Amniotic stem cell (primary cell): ENCODE data around the gene CADM4.
"Not testable (repeated sequence)": the region's sequence is repeated elsewhere in the genome, so short reads cannot be mapped to it uniquely, and the experiment has no call there.

Experiments used
- DNase-seq: peaks from one replicate; lab custom pipeline; 2025; lab: John Stamatoyannopoulos, UW

CADM4 gene, protein sequence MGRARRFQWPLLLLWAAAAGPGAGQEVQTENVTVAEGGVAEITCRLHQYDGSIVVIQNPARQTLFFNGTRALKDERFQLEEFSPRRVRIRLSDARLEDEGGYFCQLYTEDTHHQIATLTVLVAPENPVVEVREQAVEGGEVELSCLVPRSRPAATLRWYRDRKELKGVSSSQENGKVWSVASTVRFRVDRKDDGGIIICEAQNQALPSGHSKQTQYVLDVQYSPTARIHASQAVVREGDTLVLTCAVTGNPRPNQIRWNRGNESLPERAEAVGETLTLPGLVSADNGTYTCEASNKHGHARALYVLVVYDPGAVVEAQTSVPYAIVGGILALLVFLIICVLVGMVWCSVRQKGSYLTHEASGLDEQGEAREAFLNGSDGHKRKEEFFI

DNA sequence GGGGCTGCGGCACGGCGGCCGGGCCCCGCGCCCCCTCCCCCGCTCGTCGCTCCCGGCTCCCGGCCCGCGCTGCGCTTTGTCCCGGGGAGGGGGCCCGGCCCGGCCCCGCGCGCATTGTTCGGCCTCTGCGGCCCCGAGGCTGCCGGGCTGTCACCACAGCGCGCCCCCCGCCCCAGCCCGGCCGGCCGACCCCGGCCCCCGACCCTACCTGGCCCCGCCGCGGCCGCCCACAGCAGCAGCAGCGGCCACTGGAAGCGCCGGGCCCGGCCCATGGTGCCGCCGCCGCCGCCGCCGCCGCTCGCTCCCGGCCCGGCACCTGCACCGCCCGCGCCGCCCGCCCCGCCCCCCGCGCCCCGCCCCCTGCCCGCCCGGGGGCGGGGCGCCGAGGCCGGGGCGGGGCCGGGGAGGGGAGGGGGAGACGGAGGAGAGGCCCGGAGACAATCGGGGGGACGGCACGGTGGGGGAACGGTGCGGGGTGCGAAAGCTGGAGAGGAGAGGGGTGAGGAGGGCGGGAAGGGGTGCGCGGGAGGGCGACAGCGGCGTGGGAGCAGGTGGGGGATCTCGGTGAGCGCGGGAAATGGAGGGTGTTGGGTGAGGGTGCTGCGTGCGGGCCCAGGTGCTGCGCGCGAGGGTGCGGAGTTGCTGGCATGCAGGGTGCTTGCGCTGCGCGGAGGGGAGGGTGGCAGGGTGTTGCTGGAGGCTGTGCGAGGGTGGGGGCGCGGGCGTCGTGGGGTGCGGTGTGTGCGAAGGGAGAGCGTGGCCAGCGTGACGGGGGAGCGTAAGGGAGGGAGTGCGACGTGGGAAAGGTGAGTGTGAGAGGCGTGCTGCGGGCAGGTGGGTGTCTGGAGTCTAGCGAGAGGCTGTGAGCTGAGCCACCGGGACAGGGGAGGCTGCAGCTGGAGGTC is at the start of gene CADM4:
TSS of gene CADM4 (minus strand) at position 332 of the 905 bp plus-strand sequence. CDS start at position 272, 60 bp downstream.
- no peak for DNase-seq

DNA sequence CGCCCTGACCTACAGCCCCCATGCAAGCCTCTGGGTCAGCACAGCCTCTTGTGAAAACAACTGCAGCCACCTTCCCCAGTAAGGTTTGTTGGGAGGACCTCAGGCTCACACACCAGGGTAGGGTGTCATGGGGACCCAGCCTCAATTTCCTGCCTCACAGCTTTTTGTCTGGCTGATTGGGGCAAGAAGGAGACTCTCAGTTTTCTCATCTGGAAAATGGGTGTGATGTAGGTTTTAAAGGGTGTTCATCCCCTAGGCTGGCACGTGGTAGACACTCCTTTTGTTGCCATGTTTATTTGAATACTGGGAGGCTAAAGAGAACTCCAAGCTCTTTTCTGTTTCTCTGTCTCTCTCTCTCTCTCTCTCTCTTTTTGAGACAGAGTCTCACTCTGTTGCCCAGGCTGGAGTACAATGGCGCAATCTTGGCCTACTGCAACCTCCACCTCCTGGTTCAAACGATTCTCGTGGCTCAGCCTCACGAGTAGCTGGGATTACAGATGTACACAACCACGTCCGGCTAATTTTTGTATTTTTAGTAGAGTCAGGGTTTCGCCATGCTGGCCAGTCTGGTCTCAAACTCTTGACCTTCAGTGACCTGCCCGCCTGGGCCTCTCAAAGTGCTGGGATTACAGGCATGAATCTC is 48.5 kb upstream of the CADM4 start:
- DNase-seq: no peak

DNA sequence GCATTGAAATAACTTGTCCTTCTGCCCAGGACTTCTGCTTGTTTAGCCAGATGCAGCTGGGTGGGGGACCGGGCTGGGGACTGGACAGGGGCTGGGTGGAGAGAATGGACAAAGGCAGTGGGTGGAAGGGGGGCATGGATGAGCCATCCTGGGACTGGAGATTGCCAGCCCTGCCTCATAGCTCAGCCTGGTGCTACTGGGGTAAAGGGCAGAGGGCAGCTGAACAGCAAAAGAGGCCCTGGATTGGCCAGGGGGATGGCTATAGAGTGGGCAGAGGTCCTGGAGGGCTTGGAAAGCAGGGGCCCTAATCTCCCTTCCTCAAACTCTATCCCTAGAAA is 48.0 kb upstream of the CADM4 start:
- no peak for DNase-seq

DNA sequence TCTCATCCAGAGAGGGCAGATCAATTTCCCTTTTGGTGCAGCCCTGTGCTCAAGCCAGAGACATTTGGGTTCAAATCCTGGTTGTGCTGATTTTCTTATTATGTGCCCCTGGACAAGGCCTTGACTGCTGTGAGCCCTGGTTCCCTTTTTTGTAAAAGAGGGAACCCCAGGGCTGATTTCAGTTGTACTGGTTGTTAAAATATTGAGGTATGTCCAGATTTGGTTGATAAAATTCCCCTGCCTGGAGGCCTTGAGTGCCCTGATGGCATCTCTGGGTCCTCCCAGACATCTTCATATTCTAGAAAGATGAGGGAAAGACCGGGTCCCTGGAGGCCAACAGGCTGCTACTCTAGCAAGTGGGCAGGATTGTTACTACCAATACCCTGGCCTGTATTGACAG is 44.7 kb upstream of the CADM4 start:
- no peak for DNase-seq

DNA sequence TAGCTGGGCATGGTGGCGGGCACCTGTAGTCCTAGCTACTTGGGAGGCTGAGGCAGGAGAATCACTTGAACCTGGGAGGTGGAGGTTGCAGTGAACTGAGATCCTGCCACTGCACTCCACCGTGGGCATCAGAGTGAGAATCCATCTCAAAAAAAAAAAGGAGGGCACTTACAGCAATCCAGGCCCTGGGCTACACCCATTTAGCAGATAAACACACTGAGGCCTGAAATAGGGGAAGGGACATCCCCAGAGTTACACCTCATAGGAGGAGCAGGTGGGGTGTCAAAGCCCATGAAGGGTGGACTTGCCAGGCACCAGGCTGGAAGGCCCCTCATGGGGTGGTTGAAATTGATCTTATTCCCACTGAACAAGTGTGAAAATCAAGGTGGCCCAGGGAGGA is 44.3 kb upstream of the CADM4 start:
- no peak for DNase-seq

DNA sequence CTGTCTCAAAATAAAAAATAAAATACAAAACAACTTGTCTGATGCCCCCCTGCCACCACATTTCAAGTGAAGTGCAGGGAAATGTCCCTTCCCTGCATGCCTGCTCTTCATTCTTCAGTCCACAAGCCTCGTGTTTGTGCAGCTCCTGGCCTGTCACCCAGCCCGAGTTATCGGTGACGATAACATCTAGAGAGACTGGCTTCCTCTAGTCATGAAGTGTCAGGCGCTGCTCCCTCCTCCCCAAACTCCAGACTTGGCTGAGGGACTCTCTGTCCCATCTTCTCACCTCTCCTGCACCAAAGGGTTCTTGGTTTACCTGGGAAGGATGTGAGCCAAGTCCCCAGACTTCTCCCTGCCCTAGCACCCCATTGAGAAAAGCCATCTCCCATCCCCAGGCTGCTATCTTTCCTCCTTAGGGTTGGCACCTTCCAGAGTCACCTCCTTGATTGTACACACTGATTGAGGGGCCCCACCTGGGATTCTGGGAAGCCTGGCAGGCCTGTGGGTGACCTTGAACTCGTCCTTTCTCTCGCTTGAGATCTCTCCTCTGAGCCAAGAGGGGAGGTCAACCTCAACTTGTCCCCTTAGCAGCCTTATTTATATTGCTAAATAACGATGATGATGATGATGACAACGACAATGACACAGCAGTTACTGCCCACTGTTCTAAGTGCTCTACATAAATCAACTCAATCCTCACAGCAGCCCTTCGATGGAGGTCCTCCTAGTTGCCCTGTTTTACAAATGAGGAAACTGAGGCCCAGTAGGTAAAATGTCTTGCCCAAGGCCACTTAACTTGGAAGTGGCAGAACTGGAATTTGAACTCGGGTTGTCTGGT is 43.4 kb upstream of the CADM4 start:
- DNase-seq: no peak

DNA sequence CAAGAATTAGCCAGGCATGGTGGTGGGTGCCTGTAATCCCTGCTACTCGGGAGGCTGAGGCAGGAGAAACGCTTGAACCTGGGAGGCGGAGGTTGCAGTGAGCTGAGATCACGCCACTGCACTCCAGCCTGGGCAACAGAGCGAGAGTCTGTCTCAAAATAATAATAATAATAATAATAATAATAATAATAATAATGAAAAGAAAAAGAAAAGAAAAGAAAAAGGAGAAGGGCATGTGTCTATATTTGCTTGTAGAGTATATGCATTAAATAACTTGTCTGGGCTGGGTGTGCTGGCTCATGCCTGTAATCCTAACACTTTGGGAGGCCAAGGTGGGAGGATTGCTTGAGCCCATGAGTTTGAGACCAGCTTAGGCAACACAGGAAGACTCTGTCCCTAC is 42.6 kb upstream of the CADM4 start:
- DNase-seq: not testable (repeated sequence)

DNA sequence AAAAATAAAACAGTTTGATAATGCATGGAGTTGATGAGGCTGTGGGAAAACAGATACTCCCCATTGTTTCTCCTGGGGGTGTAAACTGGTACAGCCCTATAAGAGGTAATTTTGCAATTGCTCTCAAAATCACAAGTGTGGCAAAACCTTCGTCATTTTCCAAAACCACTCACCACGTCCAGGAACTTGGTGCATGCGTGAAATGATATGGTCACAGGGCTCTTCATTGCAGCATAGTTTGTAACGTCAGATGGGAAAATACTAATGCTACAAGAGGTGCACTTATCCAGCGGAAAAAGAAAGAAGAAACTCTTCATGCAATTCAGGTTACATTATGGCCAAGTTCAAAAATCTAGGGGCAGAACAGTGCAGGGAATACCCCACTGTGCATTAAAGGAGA is 42.2 kb upstream of the CADM4 start:
- no peak for DNase-seq

DNA sequence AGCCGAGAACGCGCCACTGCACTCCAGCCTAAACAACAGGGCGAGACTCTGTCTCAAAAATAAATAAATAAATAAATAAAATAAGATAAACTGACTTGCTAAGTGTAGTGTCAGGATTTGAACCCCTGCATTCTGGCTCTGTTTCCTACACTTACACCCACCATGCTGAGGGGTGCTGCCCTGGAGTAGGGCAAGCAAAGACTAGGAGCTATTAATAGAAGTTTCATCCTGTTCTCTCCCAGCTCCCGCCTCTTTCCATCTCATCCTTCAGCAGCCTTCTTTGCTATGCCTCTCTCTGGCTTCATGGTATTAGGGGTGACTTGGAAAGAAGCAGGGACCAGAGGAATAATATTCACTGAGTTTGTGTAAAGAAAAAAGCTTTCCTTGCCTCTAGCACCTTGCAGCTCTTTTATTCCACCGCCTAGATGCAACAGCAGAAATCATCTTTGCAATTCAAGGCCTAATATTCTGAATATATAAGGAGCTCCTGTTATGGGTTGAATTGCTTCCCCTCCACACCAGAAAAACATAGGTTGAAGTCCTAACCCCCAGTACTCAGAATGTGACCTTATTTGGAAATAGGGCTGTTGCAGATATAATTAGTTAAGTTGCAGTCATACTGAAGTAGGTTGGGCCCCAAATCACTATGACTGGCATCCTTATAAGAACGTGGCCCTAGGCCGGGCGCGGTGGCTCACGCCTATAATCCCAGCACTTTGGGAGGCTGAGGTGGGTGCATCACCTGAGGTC is 39.0 kb upstream of the CADM4 start:
- DNase-seq: no peak

DNA sequence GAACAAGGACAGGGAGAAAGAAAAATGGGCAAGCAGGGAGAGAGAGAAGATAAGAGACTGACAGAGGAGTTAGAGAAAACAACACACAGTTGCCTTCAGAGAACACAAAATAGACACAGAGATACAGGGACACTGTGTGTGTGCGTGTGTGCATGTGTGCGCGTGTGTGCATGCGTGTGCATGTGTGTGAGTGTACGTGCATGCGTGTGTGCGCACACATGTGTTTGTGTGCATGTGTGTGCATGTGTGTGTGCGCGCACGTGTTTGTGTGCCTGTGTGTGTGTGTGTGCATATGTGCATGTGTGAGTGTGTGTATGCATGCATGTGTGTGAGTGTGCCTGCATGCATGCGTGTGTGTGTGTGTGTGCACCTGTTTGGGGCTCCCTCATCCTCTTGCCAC is 36.3 kb upstream of the CADM4 start:
- no peak for DNase-seq

DNA sequence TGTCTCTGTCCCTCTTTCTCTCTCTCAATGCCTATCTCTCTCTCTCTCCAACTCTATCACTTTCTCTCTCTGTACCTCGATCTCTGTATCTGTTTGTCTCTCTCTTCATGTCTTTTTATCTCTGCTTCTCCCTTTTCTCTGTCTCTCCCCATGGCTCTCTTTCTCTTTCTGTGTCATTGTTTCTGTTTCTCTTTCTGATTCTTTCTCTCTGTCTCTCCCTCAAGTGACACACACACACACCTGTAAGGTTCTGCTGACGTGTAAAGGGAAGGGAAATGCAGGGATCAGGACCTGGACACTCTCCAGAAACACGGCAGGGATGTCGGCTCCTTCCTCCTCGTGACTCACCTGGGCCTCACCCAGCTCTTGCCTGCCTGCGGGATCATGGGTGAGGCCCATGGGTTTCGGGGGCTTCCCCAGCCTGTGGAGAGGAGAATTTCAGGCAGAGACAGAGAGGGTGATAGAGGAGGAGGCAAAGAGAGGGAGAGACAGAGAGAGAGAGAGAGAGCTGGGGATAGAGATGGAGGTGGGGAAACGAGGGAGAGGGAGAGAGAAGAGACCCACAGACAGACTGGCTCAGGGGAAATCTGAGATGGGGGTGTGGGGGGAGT is 35.7 kb upstream of the CADM4 start:
- DNase-seq: no peak

DNA sequence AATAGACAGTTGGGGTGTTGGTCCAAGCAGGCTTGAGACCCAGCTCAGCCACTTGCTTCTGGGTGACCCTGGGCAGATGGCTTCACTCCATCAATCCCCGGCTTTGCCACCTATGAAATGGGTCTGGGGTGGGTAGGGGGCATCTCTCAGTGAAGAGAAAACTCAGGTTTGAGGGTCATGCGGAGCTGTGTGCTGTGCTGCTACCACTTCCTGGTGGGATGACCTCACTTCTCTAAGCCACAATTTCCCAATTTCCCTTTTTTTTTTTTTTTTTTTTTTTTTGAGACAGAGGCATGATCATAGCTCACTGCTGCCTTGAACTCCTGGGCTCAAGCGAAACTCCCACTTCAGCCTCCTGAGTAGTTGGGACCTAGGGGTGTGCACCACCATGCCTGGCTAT is 34.9 kb upstream of the CADM4 start:
- no peak for DNase-seq

DNA sequence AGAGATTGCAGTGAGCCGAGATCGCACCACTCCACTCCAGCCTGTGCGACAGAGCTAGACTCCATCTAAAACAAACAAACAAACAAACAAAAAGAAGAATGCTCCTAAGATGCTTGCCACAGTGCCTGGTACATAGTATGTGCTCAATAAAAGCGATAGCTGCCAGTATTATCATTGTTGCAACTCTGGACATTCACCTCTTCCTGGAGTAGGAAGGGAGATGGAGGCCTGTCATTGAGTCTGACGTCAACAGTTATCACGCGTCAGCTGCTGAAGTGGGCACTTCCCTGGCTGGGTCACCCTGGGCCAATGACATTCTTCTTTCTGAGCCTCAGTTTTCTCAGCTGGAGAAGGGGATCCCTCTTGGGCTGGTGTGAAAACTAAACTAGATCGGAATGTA is 34.5 kb upstream of the CADM4 start:
- no peak for DNase-seq

DNA sequence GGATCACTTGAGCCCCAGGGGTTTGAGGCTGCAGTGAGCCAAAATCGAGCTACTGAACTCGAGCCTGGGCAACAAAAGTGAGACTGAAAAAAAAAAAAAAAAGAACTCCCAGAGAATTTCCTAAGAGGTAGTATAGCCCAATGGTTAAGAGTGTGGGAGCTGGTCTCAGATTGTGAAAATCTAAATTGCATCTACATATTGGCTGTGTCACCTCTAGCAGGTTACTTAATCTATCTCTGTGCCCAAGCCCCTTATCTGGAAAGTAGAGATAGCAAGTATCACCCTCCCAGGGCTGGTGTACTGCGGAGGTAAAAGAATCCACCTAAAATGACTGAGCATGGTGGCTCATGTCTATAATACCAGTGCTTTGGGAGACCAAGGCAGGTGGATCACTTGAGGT is 34.0 kb upstream of the CADM4 start:
- DNase-seq: no peak

DNA sequence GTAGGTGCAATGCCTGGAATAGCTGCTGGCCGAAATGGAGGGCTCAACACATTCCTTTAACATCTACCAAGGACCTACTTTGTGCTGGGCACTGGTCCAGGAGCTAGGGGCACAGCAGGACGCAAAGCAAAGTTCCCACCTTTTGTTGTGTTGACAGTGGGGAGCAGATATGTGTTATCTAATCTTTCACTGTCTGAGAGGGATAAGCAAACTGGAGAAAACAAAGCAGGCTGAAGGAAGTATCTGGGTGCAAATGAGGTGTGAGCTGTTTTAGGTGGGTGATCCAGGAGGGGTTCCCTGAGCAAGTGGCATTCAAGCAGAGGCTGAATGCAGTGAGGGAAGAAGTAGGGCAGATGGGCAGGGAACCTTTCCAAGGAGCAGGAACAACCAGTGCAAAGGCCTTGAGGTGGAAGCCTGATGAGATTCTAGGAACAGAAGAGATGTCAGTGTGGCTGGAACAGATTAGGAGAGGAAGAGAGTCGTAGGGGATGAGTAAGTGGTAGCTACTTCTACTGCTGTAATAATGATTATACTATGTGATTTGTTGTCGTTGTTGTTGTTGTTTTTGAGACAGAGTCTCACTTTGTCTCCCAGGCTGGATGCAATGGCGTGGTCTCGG is 32.5 kb upstream of the CADM4 start:
- no peak for DNase-seq

DNA sequence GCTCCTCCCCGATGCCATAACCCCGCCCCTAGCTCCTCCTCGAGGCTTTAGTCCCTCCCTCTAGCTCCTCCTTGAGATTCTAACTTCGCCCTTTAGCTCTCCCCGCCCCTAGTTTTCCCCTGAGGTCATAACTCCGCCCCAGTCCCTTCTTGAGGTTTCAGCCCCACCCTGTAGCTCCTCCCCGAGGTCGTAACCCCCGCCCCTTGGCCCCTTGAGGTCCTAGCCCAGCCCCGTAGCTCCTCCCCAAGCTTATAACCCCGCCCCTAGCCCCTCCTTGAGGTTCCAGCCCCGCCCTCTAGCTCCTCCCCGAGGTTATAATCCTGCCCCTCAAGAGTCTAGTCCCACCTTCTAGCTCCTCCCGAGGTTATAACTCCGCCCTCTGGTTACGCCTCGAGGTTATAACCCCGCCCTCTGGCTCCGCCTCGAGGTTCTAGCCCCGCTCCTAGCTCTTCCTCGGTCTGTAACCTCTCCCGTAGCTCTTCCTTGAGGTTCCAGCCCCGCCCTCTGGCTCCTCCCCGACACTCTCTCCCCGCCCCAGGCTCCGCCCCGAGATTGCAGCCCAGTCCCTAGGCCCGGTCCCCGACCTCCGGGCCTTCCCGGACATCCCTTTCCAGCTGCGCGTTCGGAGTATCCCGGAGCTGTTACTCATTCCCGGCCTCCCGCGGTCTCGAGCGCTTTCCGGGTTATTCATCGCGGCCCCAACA is 28.9 kb upstream of the CADM4 start:
- peak; percentile 100 for DNase-seq

DNA sequence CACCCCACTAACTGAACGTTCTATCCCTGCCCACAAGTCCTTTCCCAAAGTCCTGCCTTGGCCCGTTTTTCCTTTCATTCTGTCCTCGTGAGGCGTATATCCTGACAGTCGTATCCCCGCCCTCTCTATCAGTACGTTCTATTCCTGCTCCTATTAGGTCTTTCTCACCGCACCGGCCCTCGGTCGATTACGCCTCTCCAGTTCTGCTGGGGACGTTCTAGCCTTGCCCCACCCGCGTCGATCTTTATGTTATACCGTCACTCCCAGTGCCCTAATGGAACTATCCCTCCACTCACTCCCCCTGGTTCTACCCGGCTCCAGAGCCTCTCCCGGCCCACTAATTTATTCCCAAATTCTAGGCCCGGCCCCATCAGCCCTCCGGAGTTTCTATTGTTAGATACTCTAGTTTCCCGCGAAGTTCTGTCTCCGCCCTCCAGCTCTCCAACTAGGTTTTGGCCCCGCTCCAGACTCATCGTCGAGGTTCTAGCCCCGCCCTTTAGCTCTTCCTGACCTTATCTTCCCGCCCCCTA is 28.3 kb upstream of the CADM4 start:
- no peak for DNase-seq

DNA sequence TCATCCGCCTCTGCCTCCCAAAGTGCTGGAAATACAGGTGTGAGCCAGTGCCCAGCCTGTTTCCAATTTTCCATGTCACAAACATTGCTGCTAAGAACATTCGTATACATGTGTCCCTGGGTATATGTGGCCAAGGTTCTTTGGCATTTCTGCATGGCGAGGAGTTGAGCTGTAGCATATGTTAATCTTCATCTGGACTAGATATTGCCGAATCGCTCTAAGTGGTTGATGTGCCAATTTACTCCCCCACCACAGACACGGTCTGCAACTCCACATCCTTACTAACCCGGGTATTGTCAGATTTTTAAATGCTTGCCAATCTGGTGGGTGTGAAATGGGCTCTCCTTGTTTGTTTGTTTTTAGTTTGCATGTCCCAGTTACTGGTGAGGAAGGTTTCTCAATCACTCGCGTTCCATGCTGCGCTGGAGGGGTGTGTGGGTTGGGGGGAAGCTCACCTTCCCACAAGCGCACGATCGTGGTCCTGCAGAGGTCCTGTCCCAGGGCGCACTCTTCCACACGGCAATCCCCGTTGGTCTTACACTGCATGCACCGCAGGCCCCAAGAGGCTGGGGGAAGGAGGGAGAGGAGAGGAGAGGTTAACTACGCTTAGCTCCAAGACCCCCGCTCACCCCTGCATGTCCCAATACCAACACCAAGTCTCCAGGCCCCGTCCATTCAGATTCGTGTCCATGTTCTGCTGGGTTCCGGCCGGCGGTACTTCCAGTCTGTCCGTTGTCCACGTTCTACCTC is 27.7 kb upstream of the CADM4 start:
- no peak for DNase-seq

DNA sequence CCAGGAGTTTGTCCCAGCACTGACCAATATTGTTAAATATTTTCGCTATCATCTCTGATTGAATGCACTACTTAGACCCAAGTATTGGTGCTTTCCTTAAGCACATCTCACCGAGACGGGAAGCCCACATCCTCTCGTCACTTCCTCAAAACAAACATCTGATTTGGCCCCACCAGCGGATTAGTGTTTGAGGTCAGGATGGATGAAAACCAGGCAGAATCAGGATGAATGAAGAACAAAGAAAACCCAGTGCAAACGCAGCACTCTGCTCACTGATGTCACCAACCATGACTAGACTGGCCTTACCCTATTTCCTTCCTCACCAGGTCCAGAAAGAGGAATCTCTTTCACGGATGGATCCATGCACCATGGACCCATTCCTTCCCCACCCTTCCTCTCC is 24.4 kb upstream of the CADM4 start:
- DNase-seq: no peak
